Peyer's patch (tissue), 4 donors: ENCODE data around the gene RAPGEF3. TPM values are rescaled to one million over a fixed set of nuclear protein-coding genes. Genes with fewer than 3 reads are reported as not detected.
A peak's percentile ranks its signal among the peaks of the same experiment; 100 is the strongest.

Source experiments
- DNase-seq, 3 donors: peaks; one replicate each; pipeline ENCODE4 v3.0.0-alpha.2; 2017 to 2019
- H3K27ac ChIP-seq, 4 donors: fragments of 200-600 bp; sonication (generic); one replicate each; pipeline ENCODE4 v1.5.1; 2016 to 2019
- H3K27me3 ChIP-seq, 2 donors: fragments of 200-600 bp; sonication (generic); one replicate each; pipeline ENCODE4 v1.5.1; 2019
- H3K36me3 ChIP-seq, 3 donors: fragments of 200-600 bp; sonication (generic); one replicate each; pipeline ENCODE4 v1.5.1; 2016 to 2019
- H3K4me1 ChIP-seq, 4 donors: fragments of 200-600 bp; sonication (generic); one replicate each; pipeline ENCODE4 v1.5.1; 2016 to 2019
- H3K4me3 ChIP-seq, 4 donors: fragments of 200-600 bp; sonication (generic); 1 replicate in 3 of 4; 2 replicates in 1 of 4; pipeline ENCODE4 v1.5.1; 2016 to 2019; ENCODE audit warnings: mild to moderate bottlenecking in 1 of 4
- H3K9me3 ChIP-seq, 4 donors: fragments of 200-600 bp; sonication (generic); one replicate each; pipeline ENCODE4 v1.5.1; 2016 to 2019; ENCODE audit warnings: mild to moderate bottlenecking in 1 of 4
- POLR2A ChIP-seq, 2 donors: fragments of 450-650 bp; IDR thresholded peaks; one replicate each; pipeline ENCODE4 v1.5.1; 2017; ENCODE audit warnings: antibody characterized with exemption in 2 of 2, mild to moderate bottlenecking in 2 of 2, moderate library complexity in 2 of 2
- total RNA-seq, 4 donors: library from RNA; depleted of rRNA; stranded (reverse); fragments of >200 nt; gene quantifications; one replicate each; pipeline ENCODE4 v1.1.0, GENCODE V29; 2016
- TF ChIP-seq, protein P1 (sequence below), 6 experiments: fragments of 450-650 bp in 4 of 6; fragments of 200-600 bp in 2 of 6; sonication (generic) in 1 of 6; IDR thresholded peaks; one replicate each; pipeline ENCODE4 v1.5.1; 2017 to 2019; ENCODE audit warnings: antibody characterized with exemption in 6 of 6, mild to moderate bottlenecking in 3 of 6, moderate library complexity in 1 of 6

Gene RAPGEF3
- total RNA-seq, 4 donors from 2014 or later, result 4.9 to 33.0 (median 16.9) TPM

GRCh38 chr12:47751561-47751960 lies 7.1 kb downstream of the RAPGEF3 start:
- DNase-seq, result no peak

DNA sequence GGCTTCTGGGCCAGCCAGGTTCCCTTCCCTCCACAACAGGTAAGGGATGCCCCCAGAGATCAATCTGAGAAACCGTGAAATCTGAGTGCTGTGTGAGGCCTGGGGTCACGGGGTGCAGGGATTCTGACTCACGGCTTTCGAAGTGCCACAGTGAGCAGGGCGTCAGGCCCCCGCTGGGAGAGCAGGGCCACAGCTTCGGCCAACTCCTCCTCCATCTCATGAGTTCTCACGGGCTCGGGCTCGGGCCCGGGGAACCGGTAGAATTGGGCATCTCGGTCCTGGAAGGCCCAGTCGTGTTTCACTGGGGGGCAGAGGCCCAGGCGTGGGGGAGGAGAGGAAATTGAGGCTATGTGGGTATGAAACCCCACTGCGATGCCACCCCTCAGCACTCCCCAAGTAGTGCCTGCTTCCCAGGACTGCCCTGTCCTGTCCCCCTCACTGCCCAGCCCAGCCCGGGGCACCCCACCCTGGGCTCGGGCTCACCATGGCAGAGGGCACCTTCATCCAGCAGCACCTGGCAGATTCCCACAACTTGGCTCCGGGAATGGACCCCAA lies 7.7 kb downstream of the RAPGEF3 start:
- no peak overlapping the region for H3K27ac ChIP-seq
- DNase-seq, result peak in 1 of 3 donors; percentile 35
- H3K27me3 ChIP-seq, result no peaks in the 10 kb centered on the region
- TF ChIP-seq, protein P1, sequence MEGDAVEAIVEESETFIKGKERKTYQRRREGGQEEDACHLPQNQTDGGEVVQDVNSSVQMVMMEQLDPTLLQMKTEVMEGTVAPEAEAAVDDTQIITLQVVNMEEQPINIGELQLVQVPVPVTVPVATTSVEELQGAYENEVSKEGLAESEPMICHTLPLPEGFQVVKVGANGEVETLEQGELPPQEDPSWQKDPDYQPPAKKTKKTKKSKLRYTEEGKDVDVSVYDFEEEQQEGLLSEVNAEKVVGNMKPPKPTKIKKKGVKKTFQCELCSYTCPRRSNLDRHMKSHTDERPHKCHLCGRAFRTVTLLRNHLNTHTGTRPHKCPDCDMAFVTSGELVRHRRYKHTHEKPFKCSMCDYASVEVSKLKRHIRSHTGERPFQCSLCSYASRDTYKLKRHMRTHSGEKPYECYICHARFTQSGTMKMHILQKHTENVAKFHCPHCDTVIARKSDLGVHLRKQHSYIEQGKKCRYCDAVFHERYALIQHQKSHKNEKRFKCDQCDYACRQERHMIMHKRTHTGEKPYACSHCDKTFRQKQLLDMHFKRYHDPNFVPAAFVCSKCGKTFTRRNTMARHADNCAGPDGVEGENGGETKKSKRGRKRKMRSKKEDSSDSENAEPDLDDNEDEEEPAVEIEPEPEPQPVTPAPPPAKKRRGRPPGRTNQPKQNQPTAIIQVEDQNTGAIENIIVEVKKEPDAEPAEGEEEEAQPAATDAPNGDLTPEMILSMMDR (IDR thresholded peaks at IDR 0.05), result no peak
- no peak for TF ChIP-seq POLR2A (IDR thresholded peaks at IDR 0.05)
- no peaks in the 10 kb centered on the region for H3K9me3 ChIP-seq
- H3K4me1 ChIP-seq, result peaks cover 0 to 28% (median 3%) of the 10 kb centered on the region in 4 donors
- no peak overlapping the region for H3K4me3 ChIP-seq
- no peaks in the 10 kb centered on the region for H3K36me3 ChIP-seq

More at GRCh38 chr12:47751561-47751960, 7.1 kb downstream of the RAPGEF3 start:
- TF ChIP-seq, protein P1 (IDR thresholded peaks at IDR 0.05), result no peak
- no peak for TF ChIP-seq POLR2A (IDR thresholded peaks at IDR 0.05)
- peaks cover 0 to 32% (median 2%) of the 10 kb centered on the region in 4 donors for H3K4me1 ChIP-seq
- H3K27ac ChIP-seq, result no peak overlapping the region
- no peaks in the 10 kb centered on the region for H3K9me3 ChIP-seq
- H3K27me3 ChIP-seq, result no peaks in the 10 kb centered on the region
- no peak overlapping the region for H3K4me3 ChIP-seq
- H3K36me3 ChIP-seq, result no peaks in the 10 kb centered on the region

DNA sequence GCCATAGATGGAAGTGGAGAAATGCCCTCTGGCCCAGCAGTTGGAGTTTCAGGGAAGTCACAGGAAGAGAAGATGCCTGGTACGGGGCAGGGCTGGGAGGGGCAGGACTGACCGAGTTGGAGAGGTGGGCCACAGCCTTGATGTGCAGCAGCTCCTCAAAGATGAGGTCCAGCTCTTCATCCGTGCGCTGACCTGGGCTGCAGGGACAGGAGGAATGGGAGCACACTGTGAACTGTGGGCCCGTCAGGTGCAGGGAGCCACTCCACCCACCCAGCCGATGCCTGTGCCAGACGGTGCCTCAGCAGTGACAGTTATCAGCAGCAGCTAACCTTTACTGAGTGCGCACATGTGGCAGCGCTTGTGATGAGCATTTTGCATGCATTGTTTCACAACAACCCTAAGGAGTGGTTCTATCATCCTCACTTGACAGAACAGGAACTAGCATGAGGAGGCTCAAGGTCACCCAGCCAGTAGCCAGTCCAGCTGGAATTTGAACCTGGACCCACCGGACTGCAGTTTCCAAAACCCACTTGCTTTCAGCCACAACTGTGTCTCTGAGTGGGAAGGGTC lies 8.4 kb downstream of the RAPGEF3 start:
- H3K27ac ChIP-seq, result no peak overlapping the region
- no peaks in the 10 kb centered on the region for H3K9me3 ChIP-seq
- H3K4me1 ChIP-seq, result peaks cover 0 to 21% (median 3%) of the 10 kb centered on the region in 4 donors
- H3K36me3 ChIP-seq, result no peaks in the 10 kb centered on the region
- DNase-seq, result no peak
- no peak for TF ChIP-seq POLR2A (IDR thresholded peaks at IDR 0.05)
- TF ChIP-seq, protein P1 (IDR thresholded peaks at IDR 0.05), result no peak
- no peaks in the 10 kb centered on the region for H3K27me3 ChIP-seq
- no peak overlapping the region for H3K4me3 ChIP-seq

DNA sequence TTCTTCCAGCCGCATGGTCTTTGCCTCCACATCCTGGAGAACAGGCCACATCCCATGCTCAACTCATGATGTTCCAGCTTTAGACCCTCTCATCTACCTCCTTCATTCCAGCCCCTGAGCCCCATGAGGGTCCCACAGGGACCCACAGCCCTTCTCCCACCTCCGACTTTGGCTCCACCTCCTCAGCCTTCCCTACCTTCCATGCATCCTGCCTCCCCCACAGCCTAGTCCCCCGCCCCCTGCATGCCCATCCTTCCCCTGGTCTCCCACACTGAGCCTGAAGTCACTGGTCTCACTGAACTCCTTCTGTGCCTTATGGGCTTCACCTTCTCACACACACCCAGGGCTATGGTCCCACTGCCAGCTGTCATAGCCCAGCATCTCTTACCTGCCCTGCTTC lies 9.8 kb downstream of the RAPGEF3 start:
- Histone ChIP-seq H3K36me3 (no peaks in the 10 kb centered on the region), H3K27me3 (no peaks in the 10 kb centered on the region), H3K4me1 (peaks cover 0 to 8% (median 3%) of the 10 kb centered on the region in 4 donors), H3K27ac (no peak overlapping the region), H3K9me3 (no peaks in the 10 kb centered on the region), H3K4me3 (no peak overlapping the region)
- no peak for DNase-seq
- TF ChIP-seq, protein P1 (IDR thresholded peaks at IDR 0.05), result no peak
- TF ChIP-seq POLR2A (IDR thresholded peaks at IDR 0.05), result no peak

- no peak overlapping the region for H3K27ac ChIP-seq
- H3K9me3 ChIP-seq, result no peaks in the 10 kb centered on the region
- peaks cover 0 to 7% (median 2%) of the 10 kb centered on the region in 4 donors for H3K4me1 ChIP-seq
- TF ChIP-seq POLR2A (IDR thresholded peaks at IDR 0.05), result no peak
- TF ChIP-seq, protein P1 (IDR thresholded peaks at IDR 0.05), result no peak
- H3K27me3 ChIP-seq, result no peaks in the 10 kb centered on the region
- H3K4me3 ChIP-seq, result no peak overlapping the region
- DNase-seq, result no peak
- no peaks in the 10 kb centered on the region for H3K36me3 ChIP-seq
Measured at GRCh38 chr12:47748507-47748828, 10.2 kb downstream of the RAPGEF3 start.
